NCI-H146 treated with DMSO at 0.1 percent for 48 hours (cell line): ENCODE measurements around the gene ANHX.

Source experiments
- DNase-seq: peaks from one replicate; lab custom pipeline; 2025; ENCODE audit not compliant: unreplicated experiment; lab: John Stamatoyannopoulos, UW

ANHX gene

DNA sequence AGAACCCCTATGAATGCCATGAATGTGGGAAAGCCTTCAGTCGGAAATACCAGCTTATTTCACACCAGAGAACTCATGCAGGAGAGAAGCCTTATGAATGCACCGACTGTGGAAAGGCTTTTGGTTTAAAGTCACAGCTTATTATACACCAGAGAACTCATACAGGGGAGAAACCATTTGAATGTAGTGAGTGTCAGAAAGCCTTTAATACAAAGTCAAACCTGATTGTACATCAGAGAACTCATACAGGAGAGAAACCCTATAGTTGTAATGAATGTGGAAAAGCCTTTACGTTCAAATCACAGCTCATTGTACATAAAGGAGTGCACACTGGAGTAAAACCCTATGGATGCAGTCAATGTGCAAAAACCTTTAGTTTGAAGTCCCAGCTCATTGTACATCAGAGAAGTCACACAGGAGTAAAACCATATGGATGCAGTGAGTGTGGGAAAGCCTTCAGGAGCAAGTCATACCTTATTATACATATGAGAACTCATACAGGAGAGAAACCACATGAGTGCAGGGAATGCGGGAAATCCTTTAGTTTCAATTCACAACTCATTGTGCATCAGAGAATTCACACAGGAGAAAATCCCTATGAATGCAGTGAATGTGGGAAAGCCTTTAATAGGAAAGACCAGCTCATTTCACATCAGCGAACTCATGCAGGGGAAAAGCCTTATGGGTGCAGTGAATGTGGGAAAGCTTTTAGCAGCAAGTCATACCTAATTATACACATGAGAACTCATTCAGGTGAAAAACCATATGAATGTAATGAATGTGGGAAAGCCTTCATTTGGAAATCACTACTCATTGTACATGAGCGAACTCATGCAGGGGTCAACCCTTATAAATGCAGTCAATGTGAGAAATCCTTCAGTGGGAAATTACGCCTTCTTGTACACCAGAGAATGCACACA lies 32.1 kb downstream of the ANHX start:
- no peak for DNase-seq

- DNase-seq, result no peak
These were observed 33.0 kb downstream of the ANHX start for GRCh38 chr12:133202493-133203343.

- DNase-seq, result no peak
These were observed 33.8 kb downstream of the ANHX start for GRCh38 chr12:133201888-133202287.

GRCh38 chr12:133192847-133193246 lies 42.8 kb downstream of the ANHX start:
- DNase-seq, result no peak

DNA sequence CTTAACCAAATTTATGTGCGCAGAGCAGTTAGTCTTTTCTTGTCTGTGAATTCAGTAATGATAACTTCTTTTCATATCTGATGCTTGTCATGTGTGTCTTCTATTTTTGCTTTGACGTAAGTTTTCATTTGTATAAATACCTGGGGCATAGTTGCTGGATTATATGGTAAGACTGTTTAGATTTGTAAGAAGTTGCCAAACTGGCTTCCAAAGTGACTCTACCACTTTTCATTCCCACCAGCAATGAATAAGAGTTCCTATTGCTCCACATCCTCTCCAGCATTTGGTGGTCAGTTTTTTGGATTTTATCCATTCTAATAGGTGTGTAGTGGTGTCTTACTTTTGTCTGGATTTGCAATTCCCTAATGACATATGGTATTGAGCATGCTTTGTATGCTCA lies 45.5 kb downstream of the ANHX start:
- DNase-seq, result no peak

GRCh38 chr12:133181238-133181959 lies 54.3 kb downstream of the ANHX start, which contains the start of gene ZNF268:
Gene ZNF268, plus strand, starts transcription at chr12:133181495. Its CDS starts 503 bp downstream, at chr12:133181998.
- peak; percentile 73 for DNase-seq

GRCh38 chr12:133180669-133181068 lies 55.0 kb downstream of the ANHX start:
- DNase-seq, result no peak

DNA sequence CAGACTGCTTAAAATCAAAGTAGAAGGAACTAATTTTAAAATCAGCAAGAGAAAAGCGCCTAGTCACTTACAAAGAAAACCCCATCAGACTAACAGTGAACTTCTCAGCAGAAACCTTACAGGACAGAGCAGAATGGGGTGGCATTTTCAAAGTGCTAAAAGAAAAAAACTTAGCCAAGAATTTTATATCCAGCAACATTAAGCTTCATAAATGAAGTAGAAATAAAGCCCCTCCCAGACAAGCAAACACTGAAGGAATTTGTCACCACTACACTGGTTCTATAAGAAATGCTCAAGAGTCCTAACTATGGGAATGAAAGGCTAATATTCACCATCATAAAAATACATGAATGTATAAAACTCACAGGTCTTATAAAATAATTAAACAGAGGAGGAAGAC lies 60.8 kb downstream of the ANHX start:
- DNase-seq, result no peak

GRCh38 chr12:133172491-133172890 lies 63.2 kb downstream of the ANHX start:
- no peak for DNase-seq
